GM12891 (cell line): Measurements from ENCODE around the gene METTL24. TPM values are rescaled to one million over a fixed set of nuclear protein-coding genes. Genes with fewer than 3 reads are reported as not detected.

Experiments used
- DNase-seq: peaks from one replicate; pipeline ENCODE4 v3.0.0; 2011; ENCODE audit warnings: low spot score; ENCODE audit not compliant: insufficient read length
- FAIRE-seq: peaks from 2 replicates; lab custom pipeline; 2011; peaks lifted over from hg19 to GRCh38; lab: Jason Lieb, UNC
- PAX5 ChIP-seq: IDR thresholded peaks from 2 replicates; pipeline ENCODE4 v1.6.1; 2011; ENCODE audit warnings: low read length, moderate library complexity, mild to moderate bottlenecking; ENCODE audit not compliant: insufficient read depth, severe bottlenecking
- POLR2A ChIP-seq: IDR thresholded peaks from 2 replicates; pipeline ENCODE4 v1.6.1; 2011; ENCODE audit warnings: low read depth, low read length, control low read depth
- POLR2AphosphoS5 ChIP-seq: IDR thresholded peaks from 2 replicates; pipeline ENCODE4 v1.6.1; 2011; ENCODE audit warnings: low read depth, low read length, control low read depth
- POU2F2 ChIP-seq: IDR thresholded peaks from 2 replicates; pipeline ENCODE4 v1.6.1; 2011; ENCODE audit warnings: low read depth, mild to moderate bottlenecking, control low read depth, low read length, moderate library complexity
- SPI1 ChIP-seq: IDR thresholded peaks from 2 replicates; pipeline ENCODE4 v1.6.1; 2011; ENCODE audit warnings: low read depth, low read length, control low read depth
- TAF1 ChIP-seq: IDR thresholded peaks from 2 replicates; pipeline ENCODE4 v1.6.1; 2011; ENCODE audit warnings: low read depth, low read length, control low read depth
- polyA plus RNA-seq: library from polyadenylated mRNA; unstranded; fragments of >200 nt; gene quantifications from one replicate; pipeline ENCODE4 v1.2.1, GENCODE V29; 2012; ENCODE audit warnings: low read depth, missing spikeins, inconsistent platforms; ENCODE audit not compliant: missing spikeins

Gene METTL24, protein sequence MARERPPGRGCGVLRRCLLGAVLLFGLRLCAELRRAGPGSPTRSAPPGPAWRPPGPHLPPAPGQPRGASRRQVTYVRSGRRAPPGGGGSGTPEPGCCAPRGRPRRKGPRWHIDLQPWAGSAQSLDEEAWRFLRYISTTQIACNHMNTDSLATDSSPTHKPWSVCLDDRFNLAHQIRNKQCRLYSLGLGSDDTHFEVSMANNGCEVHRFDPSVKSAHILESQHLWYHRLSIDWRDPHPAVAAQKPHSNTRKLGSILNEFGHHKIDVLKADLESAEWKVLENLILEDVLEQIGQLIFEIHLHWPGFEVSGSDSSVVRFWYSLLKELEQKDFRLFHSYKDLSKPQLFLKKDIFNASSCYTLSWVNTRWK
- polyA plus RNA-seq: not detected

DNA sequence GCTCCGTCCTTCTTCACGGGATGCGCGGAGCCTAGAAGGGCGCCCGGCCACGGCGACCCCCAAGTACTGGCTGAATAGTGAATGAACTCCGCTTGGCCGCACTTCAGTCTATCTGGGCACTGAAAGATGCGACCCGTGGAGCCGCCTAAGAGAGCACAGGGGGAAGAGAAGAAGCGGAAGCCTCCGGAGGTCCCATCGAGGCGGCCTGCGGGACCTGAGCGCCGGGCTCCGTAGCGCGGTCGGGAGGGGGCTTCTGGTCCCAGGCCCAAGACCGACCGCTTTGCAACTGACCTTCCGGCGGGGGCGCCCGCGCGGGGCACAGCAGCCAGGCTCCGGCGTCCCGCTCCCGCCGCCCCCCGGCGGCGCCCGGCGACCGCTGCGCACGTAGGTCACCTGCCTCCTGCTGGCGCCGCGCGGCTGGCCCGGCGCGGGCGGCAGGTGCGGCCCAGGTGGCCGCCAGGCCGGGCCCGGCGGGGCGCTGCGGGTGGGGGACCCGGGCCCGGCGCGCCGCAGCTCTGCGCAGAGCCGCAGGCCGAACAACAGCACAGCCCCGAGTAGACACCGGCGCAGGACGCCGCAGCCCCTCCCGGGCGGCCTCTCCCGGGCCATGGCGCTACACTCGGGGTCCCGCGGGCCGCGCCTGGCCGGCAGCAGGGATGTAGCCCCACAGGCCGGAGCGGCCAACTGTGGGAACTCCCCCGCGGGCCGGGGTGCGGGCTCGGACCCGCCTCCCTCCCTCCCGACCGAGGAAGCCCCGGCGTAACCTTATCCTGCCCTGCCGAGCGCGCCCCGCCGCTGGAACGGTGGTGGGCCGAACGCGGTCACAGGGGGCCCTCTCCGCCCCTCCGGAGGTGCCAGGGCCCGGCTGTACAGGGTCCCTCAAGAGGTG, at the start of gene METTL24:
METTL24 (minus strand) TSS at position 686 of the 889 bp plus-strand sequence; CDS start at position 609, 77 bp downstream.
- no peak for FAIRE-seq
- peak; percentile 15 for DNase-seq
- TF ChIP-seq TAF1 (no peak), POLR2A (no peak), POLR2AphosphoS5 (no peak), PAX5 (no peak), POU2F2 (no peak), SPI1 (no peak)

- DNase-seq: no peak
- FAIRE-seq: no peak
- TF ChIP-seq POLR2A (no peak), POU2F2 (no peak), POLR2AphosphoS5 (no peak), PAX5 (no peak), SPI1 (no peak), TAF1 (no peak)
These were observed 46.5 kb upstream of the METTL24 start for GRCh38 chr6:110404607-110405006.

- FAIRE-seq (no peak), DNase-seq (no peak)
- no peak for TF ChIP-seq TAF1
These were observed 43.5 kb upstream of the METTL24 start for GRCh38 chr6:110401585-110402176.

GRCh38 chr6:110400208-110400607, 42.1 kb upstream of the METTL24 start:
- no peak for TF ChIP-seq SPI1
- TF ChIP-seq POLR2AphosphoS5: no peak
- TF ChIP-seq POU2F2: no peak
- TF ChIP-seq PAX5: no peak
- TF ChIP-seq POLR2A: no peak
- no peak for TF ChIP-seq TAF1
- FAIRE-seq (no peak), DNase-seq (no peak)

- DNase-seq (no peak), FAIRE-seq (no peak)
- TF ChIP-seq PAX5 (no peak), POLR2AphosphoS5 (no peak), SPI1 (no peak), POU2F2 (no peak), TAF1 (no peak), POLR2A (no peak)
These were observed 41.3 kb upstream of the METTL24 start for GRCh38 chr6:110399219-110400071.

GRCh38 chr6:110398778-110399177, 40.6 kb upstream of the METTL24 start:
- no peak for FAIRE-seq
- DNase-seq: no peak
- TF ChIP-seq POLR2A: no peak
- no peak for TF ChIP-seq SPI1
- no peak for TF ChIP-seq PAX5
- TF ChIP-seq POLR2AphosphoS5: no peak
- TF ChIP-seq POU2F2: no peak
- no peak for TF ChIP-seq TAF1

GRCh38 chr6:110395221-110395620, 37.1 kb upstream of the METTL24 start:
- no peak for TF ChIP-seq TAF1
- TF ChIP-seq POLR2A: no peak
- no peak for TF ChIP-seq POLR2AphosphoS5
- no peak for TF ChIP-seq PAX5
- TF ChIP-seq POU2F2: no peak
- no peak for TF ChIP-seq SPI1
- DNase-seq (no peak), FAIRE-seq (no peak)

GRCh38 chr6:110394409-110394808, 36.3 kb upstream of the METTL24 start:
- FAIRE-seq (no peak), DNase-seq (no peak)
- no peak for TF ChIP-seq POLR2AphosphoS5
- TF ChIP-seq PAX5: no peak
- no peak for TF ChIP-seq POU2F2
- no peak for TF ChIP-seq POLR2A
- no peak for TF ChIP-seq TAF1
- no peak for TF ChIP-seq SPI1

- FAIRE-seq (no peak), DNase-seq (no peak)
- TF ChIP-seq POLR2A (no peak), PAX5 (no peak)
These were observed 34.6 kb upstream of the METTL24 start for GRCh38 chr6:110392727-110393126.
